GM19455 (cell line): ENCODE measurements around the gene PSME3.

Experiments
- ATAC-seq: cut with Tn5 transposase; IDR thresholded peaks from one replicate; pipeline ENCODE4 v1.9.1; 2021; ENCODE audit not compliant: unreplicated experiment

The PSME3 gene

DNA sequence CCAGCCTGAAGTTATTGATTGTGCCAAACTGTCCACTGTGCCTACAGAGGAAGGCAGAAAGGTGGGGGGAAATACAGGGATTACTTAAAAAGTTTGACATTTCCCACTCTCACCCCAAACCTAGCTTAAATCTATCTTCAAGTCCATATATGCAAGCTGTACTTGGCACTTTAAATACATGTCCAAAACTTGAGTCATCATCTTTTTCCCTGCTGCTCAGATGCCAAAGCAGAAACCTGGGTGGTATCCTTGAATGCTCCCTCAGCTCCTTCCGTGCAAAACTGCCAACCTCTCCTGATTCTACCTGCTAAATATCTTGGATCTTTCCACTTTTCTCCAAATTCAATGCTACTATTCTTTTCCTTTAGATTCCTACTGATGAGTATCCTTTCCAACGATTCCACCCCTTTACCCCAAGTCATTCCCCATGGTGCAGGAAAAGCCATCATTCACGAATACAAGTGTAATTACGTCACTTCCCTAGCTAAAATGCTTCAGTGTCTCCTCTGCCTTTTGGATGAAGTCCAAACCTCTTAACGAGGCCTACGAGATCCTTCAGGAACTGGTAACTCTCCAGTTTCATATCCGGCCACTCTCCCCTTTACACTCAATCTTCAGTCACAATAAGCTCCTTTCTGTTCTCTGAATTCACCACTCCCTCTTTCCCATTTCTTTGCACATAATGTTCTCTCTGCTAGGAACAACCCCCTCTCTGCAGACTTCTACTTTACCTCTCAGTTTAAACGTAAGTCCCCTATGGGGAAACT, 18.4 kb upstream of the PSME3 start:
- no peak for ATAC-seq

DNA sequence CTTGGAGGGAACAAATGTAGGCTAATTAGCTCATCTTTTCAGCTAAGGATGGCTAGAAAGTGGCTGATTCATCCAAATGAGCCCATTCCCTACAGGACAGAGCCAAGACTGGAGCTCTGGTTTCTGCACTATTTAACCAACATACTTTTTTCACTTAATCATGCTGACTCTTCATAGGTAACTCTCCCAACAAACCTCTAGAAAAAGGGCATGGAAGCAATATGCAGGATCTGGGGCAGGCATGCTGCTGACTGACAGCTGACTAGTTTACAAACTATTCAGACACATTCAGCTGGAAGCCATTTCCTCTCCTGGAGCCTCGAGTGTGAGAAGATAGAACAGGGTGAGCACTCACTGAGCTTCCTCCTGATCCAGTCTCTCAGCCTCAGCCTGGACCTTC, 15.3 kb upstream of the PSME3 start:
- no peak for ATAC-seq

DNA sequence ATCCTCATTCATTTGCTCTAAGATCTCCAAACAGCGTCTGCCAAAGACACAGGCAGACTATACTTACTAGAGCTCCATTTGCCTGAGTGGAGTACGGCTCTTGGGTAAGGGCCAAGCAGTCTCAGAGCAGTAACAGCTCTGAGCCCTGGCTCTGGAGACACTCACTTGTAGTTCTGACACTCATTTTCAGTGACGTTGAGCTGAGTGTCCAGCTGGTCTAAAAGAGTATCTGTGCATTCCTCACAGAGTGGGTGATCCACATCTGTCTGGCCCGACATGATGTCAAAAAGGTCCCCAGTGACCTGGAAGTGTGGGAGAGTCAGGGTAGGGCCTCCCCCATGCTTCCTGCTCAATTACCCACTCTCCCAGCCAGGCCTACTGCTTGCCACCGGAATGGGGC, 14.8 kb upstream of the PSME3 start:
- ATAC-seq = no peak

DNA sequence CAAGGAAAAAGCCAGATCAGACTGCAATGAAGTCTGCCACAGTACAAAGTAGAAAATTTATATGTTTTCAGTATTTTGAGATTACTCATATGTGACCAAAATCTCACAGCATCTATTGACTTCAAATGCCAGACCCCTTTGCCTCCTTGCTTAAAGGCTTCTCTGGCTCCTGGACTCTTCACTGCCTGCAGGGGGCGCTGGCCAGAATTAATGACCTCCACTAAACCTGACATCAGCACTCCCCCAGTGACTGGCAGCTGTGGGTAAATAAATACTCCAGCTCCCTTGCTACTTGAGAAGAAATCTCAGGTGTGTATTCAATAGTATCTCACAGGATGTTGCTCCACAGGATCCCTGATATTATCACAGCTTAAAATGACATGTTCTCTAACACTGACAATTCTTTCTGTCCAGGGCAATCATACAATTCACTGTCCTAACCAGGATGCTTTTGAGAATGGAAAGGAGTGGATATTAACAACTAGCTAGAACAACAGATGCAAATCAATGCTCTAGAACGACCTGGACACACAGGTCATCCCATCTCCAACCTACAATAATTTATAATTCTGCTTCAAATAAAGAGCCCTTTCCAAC, 13.2 kb upstream of the PSME3 start:
- no peak for ATAC-seq

DNA sequence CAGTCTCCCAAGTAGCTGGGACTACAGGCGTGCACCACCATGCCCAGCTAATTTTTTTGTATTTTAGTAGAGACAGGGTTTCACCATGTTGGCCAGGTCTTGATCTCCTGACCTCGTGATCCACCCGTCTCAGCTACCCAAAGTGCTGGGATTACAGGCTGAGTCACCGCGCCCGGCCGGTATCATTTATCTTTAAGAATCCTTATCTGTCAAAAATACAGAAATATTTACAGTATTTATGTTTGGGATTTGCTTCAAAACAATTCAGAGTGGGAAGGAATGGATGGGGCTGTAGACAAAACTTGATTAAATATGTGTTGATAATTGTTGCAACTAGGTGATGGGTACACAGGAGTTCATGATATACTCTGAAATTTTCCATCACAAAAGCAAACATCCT, 12.0 kb upstream of the PSME3 start:
- ATAC-seq = no peak

DNA sequence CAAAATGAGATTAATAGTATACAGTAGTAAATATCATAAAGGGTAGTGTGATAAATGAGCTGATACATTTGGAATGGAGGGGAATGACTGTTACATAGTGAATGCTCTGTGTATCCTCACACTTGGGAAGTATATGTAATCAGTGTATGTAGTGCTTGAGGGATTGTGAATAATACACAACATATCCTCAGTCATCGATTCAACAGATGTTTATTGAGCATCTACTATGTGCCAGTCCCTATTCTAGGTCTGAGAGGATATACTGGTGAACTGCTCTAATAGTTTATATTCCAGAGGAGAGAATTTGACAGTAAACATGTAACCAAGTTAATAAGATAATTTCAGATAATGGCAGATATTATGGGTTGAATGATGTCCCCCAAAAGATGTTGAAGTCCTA, 5.7 kb upstream of the PSME3 start:
- no peak for ATAC-seq

DNA sequence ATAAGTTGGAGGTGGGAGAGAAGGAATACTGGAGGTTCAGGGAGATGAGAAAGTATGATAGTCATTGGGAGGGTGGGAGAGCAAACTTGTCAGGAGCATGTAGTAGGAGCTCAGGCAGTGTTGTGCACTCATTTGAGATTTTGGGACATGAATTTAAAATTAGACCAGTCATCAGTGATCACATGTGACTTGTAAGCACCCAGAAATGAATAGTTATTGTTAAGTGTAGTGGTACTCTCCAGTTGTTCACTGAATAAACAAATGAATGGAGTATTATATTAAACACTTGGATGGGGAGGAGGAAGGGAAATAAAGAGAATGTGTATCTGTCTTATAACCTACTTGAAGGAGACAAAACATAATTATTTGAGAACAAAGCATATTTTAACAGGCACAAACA, 2.2 kb upstream of the PSME3 start:
- ATAC-seq = no peak

DNA sequence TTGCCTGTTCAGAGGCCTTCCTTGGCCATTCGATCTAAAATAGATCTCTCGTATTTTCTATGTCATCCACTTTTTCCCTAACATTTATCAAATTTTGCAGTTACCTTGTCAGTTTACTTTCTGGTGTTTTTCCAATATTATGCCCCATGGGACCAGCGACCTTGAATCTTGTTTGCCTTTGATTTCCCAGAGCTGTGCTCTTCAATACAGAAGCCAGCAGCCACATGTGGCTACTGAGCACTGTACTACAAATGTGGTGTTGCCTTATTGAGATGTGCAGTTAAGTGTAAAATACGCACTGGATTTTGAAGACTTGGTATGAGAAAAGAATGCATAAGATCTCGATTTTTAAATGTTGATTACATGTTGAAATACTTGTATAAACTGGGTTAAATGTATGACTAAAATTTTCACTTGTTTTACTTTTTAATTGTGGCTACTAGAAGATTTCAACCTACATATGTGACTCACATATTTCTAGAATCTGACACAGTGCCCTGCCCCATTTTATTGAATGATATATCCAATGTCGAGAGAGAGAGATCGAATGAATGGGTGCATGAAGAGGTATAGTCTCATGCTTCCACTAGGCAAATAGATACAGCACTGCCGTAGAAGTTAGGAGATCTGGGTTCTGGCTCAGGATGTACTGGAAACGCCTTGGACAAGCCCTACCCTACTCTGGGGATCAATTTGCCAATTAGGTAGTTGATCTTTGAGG, 824 bp upstream of the PSME3 start:
- ATAC-seq = peak; percentile 22

DNA sequence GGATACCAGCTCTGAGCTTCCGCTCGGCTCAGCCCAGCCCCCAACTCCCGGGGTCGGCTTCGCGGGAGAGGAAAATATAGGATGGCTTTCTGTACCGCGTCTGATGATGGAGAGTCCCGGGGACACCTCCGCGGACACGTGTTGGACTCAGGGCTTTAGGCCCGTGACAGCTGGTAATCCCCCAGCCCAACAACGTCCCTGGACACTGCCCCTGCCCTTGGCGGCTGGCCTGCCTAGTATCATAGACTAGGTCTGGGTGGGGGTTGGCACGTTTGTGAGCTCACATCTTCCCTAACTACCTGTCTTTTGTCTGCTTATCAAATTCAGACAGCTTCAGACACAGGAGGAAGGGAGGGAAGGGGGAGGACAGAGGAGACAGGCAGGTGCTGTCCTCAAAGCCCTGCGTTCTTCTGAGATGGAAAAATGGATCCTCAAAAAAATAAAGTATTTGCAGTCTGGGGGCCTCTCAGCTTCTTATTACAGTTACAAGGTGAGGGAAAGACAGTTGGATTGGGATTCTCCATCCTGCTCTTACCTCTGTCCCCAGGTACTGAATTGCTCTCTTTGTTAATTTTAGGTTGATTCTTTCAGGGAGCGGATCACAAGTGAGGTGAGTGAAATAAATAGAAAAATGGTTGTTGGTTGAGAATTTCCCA, 698 bp downstream of the PSME3 start:
- no peak for ATAC-seq

DNA sequence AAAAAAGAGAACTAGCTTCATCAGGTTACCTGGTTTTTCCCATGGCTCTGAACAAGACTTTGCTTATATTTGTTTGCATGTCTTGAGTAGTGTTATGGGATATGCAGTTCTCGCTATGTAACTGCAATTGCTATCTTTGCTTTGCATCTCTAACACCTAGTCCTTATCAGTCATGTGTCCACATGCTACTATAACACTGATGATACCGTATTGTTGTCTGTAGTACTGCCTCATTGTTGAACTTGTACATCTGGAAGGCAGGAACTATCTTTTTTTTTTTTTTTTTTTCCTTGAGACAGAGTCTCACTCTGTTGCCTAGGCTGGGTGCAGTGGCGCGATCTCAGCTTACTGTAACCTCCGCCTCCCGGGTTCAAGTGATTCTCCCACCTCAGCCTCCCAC, 2.5 kb downstream of the PSME3 start:
- ATAC-seq = no peak

DNA sequence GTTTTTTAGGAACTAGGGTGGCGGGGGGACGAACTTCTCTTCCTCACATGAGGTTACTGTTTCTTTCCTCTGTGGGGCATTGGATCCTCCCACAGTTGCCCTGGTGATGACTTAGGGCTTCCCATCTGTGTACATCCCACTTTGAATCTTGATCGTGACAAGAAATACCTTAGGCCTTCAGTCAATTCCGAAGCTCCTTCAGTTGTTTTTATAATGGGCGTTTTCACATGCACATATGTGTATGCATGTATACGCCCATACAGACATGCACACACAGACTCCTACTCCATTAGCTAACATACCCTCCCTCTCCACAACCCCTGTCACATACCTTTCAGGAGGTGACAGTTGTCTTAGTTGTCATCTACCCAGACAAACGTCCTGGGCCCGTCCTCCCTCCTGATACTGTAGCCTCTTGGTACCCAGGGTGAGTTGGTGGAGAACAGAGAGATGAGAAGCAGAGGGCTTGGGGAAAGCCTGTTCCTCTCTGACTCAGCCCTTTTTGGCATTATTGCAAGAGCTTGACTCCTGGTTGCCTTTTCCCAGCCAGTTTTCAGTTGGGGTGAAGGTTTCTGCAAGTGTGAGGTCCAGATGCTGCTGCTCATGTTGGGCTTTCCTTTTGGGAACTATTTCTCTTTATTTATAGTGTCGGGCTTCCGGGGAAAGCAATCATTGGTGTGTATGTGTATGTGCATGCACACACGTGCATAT, 8.9 kb downstream of the PSME3 start:
- ATAC-seq = no peak

DNA sequence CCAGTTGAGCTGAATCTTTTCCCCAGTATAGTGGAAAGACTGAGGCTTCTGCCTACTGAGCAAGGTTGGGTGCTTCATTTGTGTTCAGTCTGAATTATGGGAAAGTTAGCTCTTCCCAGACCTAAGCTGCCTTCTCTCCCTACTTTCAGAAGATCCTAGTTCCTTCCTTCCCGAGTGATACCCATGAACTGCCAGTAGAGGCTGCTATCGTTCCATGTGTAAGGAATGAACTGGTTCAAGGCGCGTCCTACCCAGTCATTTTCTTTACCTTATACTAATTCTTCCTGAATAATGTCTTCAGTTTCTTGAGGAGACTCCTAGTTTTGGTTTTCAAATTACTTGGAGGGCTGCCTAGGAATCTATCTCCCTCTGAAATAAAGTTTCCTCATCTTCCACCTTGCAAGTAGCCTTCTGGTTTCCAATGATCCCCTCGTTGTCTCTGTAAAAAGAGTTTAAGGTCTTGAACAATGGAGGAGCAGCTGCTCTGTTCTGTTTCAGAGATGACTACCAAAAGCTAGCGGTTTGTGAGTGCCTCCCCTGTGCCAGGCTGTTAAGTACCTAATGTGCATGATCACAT, 10.2 kb downstream of the PSME3 start:
- no peak for ATAC-seq

DNA sequence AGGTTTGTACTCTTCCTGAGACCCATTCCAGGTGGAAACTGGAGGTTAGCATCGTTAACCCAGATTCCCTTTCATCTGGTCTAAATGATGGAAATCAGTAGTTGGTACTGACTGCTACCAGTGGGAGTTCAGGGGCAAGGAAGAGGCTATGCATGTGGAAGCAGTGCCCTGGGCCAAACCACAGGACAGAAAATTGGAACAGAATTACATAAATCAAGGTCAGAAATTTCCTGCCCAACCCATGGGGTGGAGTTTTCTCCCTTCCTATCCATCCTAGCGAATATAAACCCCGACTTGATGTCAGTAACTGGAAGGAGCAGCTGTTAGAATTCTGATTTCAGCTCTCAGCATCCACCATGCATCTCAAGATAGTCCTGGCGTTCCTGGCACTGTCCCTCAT, 11.1 kb downstream of the PSME3 start, which contains the start of gene AOC2:
Gene AOC2, plus strand, starts transcription at position 310 of the 400 bp plus-strand sequence. Its CDS starts 47 bp downstream, at position 357.
- ATAC-seq = no peak

DNA sequence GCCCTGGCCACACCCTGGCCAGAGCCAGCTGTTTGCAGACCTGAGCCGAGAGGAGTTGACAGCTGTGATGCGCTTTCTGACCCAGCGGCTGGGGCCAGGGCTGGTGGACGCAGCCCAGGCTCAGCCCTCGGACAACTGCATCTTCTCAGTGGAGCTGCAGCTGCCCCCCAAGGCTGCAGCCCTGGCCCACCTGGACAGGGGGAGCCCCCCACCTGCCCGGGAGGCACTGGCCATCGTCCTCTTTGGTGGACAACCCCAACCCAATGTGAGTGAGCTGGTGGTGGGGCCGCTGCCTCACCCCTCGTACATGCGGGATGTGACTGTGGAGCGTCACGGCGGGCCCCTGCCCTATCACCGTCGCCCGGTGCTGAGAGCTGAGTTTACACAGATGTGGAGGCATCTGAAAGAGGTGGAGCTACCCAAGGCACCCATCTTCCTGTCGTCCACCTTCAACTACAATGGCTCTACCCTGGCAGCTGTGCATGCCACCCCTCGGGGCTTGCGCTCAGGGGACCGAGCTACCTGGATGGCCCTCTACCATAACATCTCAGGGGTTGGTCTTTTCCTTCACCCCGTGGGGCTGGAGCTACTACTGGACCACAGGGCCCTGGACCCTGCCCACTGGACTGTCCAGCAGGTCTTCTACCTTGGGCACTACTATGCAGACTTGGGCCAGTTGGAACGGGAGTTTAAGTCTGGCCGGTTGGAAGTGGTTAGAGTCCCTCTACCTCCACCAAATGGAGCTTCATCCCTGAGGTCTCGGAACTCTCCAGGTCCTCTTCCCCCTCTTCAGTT, 11.8 kb downstream of the PSME3 start:
- ATAC-seq = no peak

DNA sequence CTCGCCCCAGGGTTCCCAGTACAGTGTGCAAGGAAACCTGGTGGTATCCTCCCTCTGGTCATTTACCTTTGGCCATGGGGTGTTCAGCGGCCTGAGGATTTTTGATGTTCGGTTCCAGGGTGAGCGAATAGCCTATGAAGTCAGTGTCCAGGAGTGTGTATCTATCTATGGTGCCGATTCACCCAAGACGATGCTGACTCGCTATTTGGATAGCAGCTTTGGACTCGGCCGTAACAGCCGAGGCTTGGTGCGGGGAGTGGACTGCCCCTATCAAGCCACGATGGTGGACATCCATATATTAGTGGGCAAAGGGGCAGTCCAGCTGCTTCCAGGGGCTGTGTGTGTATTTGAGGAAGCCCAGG, 12.3 kb downstream of the PSME3 start:
- no peak for ATAC-seq

DNA sequence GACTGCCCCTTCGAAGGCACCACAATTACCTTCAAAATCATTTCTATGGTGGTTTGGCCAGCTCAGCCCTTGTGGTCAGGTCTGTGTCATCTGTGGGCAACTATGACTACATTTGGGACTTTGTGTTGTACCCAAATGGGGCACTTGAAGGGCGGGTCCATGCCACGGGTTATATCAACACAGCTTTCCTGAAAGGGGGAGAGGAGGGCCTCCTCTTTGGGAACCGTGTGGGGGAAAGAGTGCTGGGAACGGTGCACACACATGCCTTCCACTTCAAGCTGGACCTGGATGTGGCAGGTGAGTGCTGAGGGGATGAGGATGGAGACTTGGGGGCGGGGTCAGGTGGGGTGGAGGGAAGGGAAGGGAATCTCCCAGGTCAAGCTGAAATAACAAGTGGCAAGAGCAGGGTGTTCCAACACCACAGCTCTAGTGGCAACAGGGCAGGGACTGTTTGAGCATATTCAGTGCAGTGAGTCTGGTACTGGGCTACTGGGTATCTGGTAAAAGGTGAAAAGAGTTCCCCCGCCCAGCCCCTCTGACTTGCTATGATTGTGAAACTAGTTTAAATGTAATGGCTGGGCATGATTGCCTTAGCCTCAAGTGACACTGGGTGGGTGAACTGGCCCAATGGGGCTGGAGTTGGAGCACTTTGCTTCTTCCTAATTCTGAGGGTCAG, 12.9 kb downstream of the PSME3 start:
- ATAC-seq = no peak

DNA sequence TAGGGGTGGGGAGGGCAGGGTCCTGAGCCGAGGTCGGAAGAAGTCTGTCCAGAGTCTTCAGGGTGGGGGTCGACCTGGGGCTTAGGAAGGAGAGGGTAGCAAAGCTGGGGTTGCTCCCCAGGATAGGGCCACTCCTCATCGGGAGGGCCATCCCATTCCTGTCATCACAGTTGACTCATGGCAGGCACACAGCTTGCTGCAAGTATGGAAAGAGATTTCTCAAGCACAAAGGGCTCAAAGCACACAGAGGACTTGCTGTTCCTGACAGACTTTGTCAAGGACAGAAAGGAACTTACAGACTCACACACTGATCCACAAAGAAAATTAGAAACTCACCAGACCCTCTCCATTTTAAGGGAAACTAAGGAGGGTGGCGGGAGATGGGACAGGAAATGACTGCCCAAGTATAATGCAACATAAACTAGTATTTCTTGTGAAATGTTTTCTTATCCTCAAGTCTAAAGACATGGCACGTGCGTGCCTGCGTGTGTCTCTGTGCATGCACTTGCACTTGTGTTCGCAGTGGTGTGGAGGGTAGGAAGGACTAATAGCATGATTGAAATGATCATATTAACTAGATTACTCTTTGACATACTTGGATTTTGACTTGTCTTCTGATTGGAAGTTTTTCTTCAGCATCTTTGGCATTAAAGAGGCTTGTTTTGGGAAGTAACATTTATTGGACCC, 13.5 kb downstream of the PSME3 start:
- no peak for ATAC-seq

DNA sequence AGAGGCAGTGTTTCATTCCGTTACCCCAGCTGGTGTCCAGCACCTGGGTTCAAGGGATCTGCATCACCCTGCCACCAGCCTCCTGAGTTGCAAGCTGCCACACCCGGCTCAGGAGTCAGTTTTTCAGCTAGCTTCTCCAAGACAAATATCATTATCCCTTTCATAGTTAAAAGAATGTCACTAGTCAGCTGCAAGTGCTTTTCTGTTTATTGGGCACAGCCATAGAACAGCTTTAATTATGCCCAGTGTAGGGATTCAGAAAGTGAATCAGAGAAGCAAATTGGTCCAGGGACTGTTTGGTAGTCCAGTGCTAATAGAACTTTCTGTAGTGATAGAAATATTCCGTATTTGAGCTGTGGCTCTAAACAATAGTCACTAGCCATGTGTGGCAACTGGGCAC, 14.9 kb downstream of the PSME3 start:
- ATAC-seq = no peak

DNA sequence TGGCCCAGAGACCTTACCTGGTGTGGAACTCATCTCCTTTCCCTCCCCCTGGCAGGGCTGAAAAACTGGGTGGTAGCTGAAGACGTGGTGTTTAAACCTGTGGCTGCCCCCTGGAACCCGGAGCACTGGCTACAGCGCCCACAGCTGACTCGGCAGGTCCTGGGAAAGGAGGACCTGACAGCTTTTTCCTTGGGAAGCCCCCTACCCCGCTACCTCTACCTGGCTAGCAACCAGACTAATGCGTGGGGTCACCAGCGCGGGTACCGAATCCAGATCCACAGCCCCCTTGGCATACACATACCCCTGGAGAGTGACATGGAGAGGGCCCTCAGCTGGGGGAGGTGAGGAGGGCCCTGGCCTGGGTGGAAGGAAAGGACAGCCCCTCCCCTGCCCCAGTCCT, 15.8 kb downstream of the PSME3 start:
- ATAC-seq = no peak
